Measurements from ENCODE around the gene LCP1.

Gene LCP1

DNA sequence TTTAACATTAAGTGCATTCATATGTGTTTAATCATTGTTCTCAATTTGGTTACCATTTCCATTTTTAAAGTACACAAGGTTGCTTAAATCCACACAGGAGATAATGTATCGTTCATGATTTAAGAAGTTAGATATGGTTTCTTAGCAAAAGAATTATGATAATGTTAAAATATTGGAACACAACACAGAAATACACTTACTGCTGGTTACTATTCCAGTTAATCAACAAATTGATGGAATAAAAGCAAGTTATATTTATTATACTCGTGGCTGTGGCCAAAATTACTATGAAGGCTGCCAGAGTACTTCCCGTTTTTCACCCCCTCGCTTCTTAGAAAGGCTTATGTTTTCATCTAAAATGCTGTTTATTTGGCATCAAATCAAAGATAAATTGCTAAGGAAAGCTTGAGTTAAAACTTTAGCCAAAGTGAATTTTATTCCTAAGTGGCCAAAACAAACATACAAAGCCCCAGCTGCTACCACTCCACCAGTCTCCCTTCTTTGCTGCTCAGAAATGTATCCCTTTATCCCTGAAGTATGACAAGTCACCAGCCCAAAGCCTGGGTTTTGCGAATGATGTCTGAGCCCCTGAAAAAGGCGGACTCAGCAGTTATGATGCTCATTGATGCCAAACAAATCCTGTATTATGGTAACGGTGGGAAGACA, 27.7 kb downstream of the LCP1 start:
- DNase-seq, result no peak

DNA sequence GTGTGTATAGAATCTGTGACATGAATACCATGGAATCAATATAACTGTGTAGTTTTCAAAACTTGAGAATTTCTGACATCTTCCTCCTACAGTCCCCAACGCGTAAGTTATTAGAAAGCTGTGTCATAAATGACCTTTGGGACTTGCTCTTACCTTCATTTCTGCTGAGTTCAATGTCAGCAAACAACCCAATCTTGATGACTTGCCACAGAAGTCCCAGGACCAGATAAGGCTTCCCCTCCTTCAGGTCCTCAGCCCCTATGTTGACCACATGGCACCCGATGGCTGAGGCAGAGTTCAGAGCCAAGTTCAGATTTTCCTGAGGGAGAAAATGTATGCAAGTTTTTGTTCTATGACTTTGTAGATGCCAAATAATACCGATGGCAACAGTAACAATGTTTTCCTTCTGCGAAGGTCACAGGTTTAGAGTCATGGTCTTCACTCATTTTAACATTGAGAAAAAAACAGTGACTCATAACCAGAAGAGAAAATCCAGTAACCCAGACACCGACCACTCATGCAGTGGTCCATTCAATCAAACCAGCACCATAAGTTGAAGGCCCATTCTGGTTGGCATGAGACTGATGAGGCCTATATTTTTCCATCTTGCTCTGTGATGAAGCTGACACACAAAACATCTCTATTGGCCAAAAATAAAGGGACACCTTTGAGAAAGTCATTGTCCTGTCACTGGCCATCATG, 29.2 kb downstream of the LCP1 start:
- DNase-seq, result no peak

DNA sequence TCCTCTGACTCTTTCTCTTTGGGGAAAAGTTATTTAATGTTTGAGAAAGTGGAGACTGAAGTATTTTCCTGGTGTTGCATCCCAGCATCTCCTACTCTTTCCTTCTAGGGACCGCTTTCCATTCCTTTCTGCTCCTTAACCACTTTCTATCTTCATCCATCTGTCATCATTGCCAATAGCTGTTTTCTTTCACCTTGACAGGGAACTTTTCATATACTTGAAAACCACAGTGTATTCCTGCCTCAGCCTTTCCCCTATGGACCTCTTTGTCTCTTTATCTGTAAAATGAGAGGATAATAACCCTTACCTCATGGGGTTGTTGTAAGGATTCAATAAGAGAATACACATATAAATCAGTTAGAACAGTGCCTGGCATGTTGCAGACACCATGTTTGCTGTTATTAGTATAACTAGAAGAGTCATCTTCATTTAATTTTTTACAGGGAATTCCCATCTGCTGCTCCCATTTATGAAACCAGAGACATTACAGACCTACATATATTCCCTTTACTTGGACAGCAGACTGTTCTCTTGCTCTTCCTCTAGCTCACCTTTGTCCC, 31.8 kb downstream of the LCP1 start:
- DNase-seq, result no peak

DNA sequence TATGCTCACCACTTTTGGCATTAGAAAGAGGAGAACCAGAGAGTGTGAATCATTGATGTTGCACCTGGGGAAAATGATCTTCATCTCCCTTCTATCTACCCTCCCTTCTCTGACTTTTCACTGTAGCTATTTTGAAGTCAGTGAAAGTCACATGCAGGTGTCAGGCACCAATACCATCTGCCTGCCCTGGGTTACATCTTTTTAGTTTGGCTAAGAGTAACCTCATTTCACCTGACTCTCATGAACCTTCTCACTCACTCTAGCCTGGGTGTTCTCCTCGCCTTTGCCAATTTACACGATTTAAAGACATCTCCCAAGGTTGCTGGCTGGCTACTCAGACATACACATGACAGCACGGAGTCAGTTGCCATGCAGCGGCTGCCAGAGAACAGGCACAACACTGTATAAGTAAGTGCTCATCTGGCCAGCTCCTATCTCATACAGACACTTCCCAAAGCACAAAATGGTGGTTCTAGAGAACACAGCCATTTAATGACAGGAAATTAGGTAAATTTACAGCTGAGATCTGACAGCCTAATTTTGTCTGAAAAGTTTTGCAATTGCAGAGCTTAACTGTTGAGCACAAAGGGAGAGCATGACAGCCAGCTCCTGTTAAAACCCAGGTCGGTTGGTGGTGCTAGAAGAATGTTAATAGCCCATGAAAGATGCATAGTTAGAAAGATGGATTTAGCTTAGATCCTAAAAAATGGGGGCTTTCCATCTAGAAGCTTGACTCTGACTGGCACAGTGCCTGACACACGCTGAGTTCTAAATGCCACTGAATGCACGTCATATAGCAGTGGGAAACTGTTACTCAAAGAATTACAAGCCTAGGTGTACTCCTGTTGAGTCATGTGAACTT, 32.5 kb downstream of the LCP1 start:
- no peak for DNase-seq

DNA sequence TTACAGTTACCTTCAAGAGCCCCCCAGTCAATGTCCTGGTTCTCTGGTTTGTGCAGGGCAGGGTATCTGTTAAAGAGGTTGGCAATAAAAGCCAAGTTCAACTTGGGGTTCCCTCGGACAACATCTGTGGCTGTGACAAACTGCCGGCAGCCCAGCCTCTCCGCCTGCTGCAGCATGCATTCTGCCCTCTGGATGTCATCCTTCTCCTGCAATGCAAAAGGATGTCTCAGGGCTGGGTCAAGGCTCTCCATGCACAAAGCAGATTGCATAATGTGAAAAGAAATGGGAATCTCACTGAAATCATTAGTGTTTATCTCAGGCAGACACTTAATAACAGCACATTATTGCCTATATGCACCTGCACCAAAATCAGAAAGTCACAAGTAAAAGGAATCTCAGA, 35.1 kb downstream of the LCP1 start:
- DNase-seq, result no peak

DNA sequence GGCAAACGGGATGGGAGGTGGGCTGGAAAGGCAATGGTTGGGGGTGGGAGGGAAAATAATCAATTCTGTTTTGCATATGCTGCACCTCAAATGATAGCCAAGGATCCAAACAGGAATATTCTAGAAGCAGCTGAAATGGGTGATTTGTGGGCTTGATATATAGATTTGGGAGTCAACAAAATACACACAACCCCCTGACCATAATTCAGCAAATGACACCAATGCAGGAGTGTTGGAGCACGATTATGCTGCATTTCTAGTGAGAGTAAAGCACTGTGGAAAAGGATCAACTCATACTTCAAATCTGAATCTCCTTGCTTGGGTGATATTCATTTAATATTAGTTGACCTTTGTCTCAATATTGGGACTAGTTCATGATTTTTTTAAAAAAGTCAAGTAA, 36.0 kb downstream of the LCP1 start:
- no peak for DNase-seq

DNA sequence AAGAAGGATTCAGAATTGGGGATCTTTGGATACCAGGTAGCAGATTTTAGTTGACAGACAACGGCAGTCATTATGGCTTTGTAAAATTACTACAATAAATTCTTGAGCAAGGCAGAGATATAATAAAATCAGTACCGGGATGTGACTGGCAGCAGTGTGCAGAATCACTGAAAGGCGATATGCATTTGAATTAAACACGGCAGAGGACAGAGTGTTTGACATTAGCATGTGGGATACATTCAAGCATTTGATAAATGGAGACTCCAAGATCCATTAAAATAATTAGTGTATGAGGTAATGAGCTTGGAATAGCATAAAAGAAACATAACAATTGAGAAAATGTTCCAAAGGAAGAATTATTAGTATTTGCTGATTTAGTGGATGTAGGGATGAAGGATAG, 36.8 kb downstream of the LCP1 start:
- no peak for DNase-seq

DNA sequence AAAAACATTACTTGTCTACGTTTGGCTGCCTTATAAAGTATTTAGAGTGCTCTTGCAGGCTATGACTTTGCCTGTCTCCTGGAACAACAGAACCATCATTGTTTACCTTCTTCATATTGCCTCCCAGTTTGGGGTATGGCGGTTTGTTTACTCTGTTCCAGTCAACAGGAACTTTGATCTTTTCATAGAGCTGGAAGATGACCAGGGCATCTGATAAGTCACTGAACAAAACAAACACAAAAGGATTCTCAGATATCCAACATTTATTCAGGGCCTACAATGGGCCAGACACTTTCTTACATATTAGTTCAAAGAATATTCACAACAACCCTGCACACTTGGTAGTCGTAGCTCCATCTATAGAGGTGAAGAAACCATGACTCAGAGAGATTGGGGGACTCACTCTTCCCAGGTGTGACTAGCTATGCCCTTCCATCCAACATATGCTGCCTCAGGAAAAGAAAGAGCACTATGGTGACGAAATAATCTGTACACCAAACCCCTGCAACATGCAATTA, 38.7 kb downstream of the LCP1 start:
- DNase-seq, result no peak

DNA sequence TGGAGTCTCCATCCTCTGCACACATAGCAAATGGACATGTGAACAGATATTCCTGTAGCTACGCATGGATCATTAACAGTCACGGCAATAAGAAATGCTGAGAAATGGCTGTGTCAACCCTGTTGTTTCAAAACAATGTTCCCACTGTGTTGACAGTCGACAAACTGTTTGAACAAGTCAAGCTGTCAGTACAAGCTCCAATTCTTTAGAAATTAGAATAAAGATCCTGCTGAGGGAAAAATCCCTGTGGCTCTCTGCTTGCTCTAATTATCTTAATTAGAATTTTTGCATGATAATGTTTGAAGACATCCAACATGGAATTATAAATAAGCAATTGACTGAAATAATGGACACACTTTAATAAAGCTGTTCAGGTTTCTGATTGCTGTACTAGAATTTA, 39.2 kb downstream of the LCP1 start:
- DNase-seq, result no peak

DNA sequence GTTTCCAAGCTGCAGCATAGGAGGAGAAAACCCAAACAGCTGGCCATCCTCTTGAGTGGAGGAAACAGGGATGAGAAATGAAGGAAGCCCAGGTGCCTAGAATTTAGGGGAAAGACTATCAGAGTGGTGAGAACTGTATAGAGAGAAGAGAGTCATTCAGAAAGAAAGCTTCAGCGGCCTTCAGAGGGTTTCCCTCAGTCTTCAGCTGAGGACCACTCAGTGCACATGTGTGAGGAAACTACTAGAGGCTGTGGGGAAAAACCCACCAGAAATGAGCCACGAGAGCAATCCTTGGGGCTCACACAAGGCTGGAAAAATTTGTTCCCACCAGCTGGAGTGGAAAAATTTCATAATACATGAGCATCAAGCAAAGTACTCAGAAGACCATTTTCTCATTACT, 41.9 kb downstream of the LCP1 start:
- DNase-seq, result no peak

DNA sequence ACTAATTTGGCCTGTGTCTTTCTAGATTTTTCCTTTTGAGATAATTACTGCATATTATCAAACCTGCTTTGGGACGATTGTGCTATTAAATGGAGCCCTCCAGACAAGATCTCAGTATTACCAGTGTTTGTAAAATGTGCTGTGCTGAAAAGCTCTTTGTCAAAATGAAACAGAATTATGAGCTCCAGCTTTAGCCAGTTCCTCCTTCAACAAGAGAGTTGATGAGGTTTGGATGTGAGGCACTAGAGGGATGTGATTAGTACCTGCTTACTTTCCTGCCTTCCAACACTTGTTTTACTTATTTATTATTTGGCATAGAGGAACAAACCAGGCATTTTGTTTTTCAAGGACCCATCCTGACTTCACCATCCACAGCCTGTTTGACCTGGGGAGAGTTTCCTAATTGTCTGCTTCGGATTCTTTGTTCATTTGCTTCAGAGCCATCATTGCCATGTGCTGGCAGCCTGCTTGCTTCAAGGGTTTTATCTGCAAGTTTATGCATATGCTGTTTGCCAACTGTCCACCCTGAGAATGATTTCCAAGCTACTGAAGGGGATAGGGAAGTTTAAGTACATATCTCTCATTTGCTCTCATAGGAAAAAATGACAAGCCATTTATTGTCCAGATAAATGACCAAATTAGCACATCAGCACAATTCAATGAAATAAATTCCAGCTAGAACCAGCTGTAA, 44.2 kb downstream of the LCP1 start:
- DNase-seq, result no peak

DNA sequence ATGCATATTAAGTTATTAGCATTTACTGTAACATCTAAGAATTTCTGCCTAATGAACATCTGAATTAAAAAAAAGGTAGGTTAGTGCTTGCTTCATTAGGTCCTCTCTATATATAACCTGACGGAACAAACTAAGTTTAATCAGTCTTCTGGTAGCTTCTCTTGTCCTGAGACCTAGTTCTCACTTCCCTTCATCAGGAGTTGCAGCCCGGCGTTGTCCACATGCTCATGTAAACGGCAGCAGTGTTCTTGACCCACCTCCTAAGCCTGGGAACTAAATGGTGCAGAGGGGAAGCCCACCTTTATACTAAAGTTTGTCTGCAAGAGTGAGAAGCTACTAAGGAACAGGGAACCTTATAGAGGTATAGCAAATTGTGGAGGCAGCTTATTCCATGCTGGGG, 45.3 kb downstream of the LCP1 start:
- DNase-seq, result no peak

DNA sequence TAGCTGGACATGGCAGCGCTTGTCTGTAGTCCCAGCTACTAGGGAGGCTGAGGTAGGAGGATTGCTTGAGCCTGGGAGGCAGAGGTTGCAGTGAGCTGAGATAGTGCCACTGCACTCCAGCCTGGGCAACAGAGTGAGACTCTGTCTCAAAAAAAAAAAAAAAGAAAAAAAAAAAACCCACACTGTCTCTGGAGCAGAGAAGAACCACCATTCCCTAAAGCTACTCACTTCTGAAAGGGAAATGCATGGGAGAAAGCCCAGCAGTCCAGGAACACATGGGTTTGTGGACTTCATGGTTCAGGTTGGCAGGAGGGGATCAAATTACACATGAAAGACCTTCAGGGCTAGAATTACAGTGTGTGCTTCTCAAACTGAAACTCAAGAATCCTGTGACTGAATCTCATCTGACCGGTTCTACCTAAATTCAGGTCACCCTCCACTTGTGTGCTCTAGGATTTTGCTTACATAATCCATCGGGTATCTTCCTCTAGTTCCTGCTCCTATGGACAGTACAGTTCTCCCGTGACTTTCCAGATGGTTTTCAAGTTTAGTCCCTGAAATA, 46.9 kb downstream of the LCP1 start:
- DNase-seq, result no peak

DNA sequence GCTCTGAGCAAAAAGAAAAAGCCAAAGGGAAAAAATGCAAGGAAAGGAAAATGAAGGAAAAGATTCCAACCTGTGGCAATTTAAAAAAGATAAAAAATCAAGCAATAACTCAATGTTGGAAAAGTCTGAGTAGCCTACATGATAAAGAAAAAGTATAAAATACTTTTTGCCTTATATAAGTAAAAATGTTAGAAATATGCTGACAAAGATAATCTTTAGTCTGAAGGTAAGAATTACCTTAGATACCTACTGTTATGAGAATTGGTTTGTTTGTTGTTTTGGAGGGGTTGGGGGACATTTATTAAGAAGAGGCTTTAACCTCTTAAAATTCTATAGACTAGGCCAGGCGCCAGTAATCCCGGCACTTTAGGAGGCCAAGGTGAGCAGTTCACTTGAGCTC, 47.5 kb downstream of the LCP1 start:
- DNase-seq, result no peak

DNA sequence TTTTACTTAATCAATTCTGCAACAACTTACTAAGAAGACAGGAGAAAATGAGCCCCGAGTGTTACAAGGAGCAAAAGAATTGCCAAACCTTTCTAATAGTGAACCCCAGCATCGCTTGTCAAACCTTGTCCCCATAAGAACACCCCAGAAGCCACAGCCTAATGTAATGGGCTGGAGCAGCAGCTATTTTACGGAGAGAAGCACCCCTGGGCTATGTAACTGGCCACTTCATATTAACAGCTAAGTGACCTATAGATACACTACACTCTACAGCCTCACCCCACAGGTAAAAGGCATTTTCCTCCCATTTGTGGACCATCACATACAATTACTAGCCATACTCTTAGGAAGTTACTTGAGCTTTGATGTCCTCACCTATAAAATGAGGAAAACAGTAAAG, 49.9 kb downstream of the LCP1 start:
- DNase-seq, result no peak

DNA sequence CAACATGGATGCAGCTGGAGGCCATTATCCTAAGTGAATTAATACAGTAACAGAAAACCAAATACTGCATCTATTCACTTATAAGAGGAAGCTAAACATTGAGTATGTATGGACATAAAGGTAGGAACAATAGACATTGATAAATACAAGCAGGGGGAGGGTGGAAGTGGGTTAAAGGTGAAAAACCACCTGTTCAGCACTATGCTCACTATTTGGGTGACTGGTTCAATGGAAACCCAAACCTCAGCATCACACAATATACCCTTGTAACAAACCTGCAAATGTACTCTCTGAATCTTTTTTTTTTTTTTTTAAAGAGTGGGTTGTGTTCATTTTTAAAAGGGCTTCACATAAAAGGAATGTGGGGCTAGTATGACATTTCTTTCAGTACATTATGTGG, 50.3 kb downstream of the LCP1 start:
- no peak for DNase-seq

DNA sequence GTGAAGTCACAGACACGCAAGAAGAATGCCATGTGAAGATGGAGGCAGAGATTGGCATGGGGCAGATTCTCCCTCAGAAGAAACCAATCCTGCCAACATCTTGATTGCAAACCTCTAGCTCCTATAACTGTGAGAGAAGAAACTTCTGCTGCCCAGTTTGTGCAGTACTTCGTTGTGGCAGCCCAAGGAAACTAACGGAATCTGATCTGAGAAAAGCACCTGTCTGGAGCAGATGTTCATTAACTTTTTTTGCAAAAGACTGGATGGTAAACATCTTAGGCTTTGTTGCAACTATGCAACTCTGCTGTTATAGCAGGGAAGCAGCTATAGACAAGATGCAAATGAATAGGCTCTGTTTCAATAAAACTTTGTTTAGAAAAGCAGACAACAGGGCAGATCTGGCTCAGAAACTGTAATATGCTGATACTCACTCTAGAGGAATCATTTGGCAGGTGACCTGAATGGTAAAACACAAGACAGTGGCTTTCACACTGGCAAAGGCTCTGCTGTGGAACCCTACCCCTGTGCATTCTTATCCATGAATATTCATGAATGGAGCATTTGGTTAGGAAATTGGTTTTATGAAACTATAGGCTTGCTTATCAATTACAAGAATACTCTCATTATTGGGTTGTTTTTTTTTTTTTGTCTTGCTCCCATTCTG, 51.9 kb downstream of the LCP1 start:
- DNase-seq, result no peak

DNA sequence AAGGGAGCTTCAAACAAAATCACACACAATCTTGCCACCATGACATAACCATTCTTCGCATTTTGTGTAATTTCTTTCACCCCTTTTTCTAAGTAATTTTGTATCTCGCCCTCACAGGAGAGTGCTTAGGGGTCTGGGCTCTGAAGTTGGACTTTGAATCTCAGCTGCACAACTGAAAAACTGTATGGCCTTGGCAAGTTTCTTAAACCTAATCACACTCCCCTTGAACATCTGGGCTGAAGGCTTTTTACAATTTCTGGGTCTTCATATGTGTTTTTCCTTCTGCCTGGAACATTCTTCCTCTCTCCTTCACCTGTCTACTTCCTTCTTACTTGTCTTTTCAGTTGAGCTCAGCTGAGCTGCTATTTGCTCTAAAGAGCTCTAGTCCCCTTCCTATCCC, 52.9 kb downstream of the LCP1 start:
- DNase-seq, result no peak

DNA sequence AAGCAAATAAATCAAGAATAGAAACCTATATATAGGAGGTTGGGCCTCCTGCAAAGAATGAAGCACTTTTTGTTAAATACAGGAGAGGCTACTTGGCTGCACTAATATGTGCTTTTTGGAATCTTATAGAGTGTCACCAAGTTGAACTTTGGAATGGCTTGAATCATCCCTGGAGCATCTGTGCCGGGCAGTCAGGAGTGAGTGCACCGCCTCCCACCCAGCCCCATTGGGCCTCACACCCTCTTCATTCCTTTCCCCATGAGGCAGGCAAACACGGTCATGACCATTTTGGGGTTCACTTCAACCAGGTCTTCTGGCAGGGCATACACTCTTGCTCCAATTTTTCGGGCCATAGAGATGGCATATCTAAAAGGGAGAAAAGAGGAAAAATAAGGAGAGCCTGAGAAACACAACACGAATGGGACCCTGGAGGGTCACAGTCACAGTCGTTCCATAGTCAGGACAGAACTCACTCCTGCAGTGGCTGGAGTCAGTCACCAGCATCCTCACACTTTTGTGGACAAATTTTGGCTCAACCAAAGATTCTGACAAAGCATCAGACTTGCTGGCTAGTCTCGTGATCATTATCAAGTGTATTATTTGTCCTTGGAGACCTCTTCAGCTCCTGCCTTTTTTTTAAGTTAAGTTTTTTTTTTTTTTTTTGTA, 54.5 kb downstream of the LCP1 start:
- DNase-seq, result no peak

DNA sequence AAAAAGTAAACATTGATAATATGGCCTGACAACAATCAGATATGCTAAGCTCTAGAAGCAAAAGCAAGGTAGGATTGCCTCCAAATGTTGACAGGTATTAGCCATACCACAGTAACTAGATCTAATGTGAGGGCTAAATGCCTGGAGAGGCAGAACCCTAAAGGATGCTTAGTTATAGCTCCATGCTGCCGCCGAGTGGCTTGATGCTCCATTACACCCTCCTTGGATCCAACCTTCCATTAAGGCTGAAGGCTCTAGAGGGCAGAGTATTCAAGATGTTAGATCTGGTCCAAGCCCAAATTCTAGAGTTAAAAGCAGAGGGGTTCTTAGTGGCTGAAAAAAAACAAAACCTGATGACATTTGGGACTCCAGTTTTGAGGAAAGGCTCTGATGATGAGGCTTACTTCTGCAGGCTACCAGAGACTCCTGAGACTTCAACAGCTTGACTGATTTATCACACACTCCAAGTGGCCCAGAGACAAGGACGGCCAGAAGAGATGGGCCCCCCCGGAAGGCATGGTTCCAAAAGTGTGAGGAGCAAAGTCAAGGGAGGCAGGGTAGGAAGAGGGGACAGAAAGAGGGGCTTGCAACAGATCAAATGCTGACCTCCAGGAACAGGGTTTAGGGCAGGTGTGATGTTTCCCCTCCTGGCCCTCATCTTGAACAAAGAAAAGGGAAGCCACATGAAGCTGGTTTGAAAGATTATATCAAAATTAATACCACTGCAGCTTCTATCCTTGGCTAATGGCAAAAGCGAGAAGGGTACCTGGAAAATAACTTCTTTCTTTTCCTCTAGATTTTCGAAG, 55.2 kb downstream of the LCP1 start:
- DNase-seq, result peak in 1 of 2 donors; percentile 82
